HG03159 (cell line): ENCODE results near the gene HBA1.
"Not testable (repeated sequence)": the region's sequence is repeated elsewhere in the genome, so short reads cannot be mapped to it uniquely, and the experiment has no call there.

ENCODE experiments used
- ATAC-seq: cut with Tn5 transposase; IDR thresholded peaks from one replicate; pipeline ENCODE4 v1.9.1; 2021; ENCODE audit warnings: mild to moderate bottlenecking, moderate library complexity; ENCODE audit not compliant: unreplicated experiment

The HBA1 gene

GRCh38 chr16:159136-159849 lies 17.2 kb upstream of the HBA1 start:
- ATAC-seq = no peak

GRCh38 chr16:160242-160641 lies 16.2 kb upstream of the HBA1 start:
- ATAC-seq = not testable (repeated sequence)

- no peak for ATAC-seq
These were observed 15.7 kb upstream of the HBA1 start for GRCh38 chr16:160691-161190.

- no peak for ATAC-seq
These were observed 14.0 kb upstream of the HBA1 start for GRCh38 chr16:162271-162991.

- ATAC-seq = not testable (repeated sequence)
These were observed 13.3 kb upstream of the HBA1 start for GRCh38 chr16:163139-163538.

GRCh38 chr16:163696-164095 lies 12.8 kb upstream of the HBA1 start:
- ATAC-seq = not testable (repeated sequence)

GRCh38 chr16:164134-164823 lies 12.2 kb upstream of the HBA1 start:
- ATAC-seq = not testable (repeated sequence)

- no peak for ATAC-seq
These were observed 11.5 kb upstream of the HBA1 start for GRCh38 chr16:164827-165538.

GRCh38 chr16:165539-166374 lies 10.7 kb upstream of the HBA1 start, which contains the start of gene HBM:
Gene HBM (plus strand): TSS chr16:165978. CDS start chr16:165998, 20 bp downstream.
- ATAC-seq = no peak

- ATAC-seq = no peak
These were observed 9.9 kb upstream of the HBA1 start for GRCh38 chr16:166375-167121.

- ATAC-seq = no peak
These were observed 9.3 kb upstream of the HBA1 start for GRCh38 chr16:167122-167690.

GRCh38 chr16:168424-168823 lies 8.1 kb upstream of the HBA1 start:
- ATAC-seq = no peak

- ATAC-seq = no peak
These were observed 7.5 kb upstream of the HBA1 start for GRCh38 chr16:169014-169413.

- ATAC-seq = not testable (repeated sequence)
These were observed 6.4 kb upstream of the HBA1 start for GRCh38 chr16:170088-170507.

GRCh38 chr16:170788-171187 lies 5.7 kb upstream of the HBA1 start:
- no peak for ATAC-seq

GRCh38 chr16:172374-172941 lies 4.0 kb upstream of the HBA1 start, which contains the start of gene HBA2:
Gene HBA2 (plus strand): TSS chr16:172876. CDS start chr16:172913, 37 bp downstream.
- not testable (repeated sequence) for ATAC-seq

GRCh38 chr16:173211-173854 lies 3.1 kb upstream of the HBA1 start:
- ATAC-seq = not testable (repeated sequence)
